ENCODE data around the gene SDR42E2.
A peak's percentile ranks its signal among the peaks of the same experiment; 100 is the strongest.

The SDR42E2 gene

DNA sequence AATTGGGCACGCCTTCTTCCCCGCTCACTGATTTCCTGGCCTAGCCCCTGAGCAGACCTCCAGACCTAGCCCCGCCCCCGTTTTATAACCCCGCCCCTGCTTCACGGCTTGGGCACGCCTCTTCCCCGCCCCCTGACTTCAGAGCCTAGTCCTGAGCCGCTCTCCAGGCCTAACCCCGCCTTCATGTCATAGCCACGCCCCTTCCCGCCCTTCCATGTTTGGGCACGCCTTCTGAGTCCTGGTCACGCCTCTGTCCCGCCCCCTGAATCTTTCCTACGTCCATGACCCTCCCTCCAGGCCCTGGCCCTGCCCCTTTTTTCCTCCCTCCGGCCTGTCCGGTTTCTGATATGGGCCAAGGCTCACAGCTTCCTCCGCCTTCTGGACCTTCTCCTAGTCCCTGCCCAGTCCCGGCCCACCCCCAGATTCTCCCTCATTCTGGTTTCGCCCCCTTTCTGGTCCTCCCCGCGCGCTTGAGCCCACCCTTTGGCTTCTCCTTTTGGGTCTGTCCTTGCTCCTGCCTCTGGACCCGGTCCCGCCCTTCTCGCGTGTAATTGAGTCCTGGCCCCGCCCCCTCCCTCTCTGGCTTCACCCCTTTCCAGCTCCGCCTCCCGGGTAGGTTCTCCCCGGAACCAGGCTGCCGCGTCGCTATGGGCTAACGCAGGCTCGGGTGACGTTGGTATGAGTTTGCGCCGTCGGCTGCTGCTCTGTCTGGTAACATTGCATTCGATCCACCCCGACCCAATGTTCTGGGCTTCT is 28.6 kb downstream of the SDR42E2 start:
- TF ChIP-seq CTCF (IDR thresholded peaks at IDR 0.05; ENCODE audit: control insufficient read depth, extremely low read depth, insufficient read depth), result no peak
- DNase-seq (ENCODE audit: low read depth), result peak; percentile 96
- peak overlapping the region; percentile 62 for H3K4me3 ChIP-seq (ENCODE audit: low read depth, low read length)

- no peak for TF ChIP-seq CTCF (IDR thresholded peaks at IDR 0.05; ENCODE audit: control insufficient read depth, extremely low read depth, insufficient read depth)
- no peak for DNase-seq (ENCODE audit: low read depth)
- H3K4me3 ChIP-seq (ENCODE audit: low read depth, low read length), result peak overlapping the region; percentile 62
These were observed 29.4 kb downstream of the SDR42E2 start for GRCh38 chr16:22191532-22192260.

DNA sequence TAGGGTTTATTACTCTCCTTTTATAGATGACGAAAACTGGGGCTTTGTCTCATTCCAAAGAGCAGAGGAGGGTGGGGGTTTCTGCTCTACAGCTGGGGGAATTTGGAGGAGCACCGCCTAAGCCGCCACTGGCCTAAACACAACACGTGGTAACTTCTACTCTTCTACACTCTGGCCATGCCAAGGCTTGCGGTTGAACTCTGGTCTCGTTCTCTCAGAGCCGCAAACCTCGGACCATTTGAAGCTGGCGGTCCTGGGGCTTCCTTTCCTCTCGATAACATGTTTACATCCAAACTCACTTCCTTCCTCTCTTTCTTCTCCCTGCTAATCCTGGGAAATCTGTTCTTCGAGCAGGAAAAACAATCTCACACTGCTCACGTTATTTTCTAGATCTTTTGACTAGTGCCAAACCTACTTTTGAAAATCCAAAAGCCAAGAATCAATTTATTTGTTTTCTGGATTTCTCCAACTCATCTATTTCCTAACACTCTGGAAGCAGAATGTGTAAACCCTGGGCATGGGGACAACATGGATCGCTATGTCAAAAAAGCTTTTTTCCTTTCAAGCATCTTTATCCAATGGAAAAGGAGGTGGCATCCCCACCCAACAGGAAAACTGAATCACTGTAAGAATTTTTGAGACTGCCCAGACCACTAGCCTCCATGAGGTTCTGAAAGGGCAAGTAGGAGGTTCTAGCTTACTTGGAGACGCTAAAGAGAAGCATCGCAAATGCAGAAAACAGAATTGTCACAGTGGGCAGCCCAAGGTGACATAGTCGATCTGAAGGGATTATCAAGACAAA is 30.2 kb downstream of the SDR42E2 start:
- peak overlapping the region; percentile 62 for H3K4me3 ChIP-seq (ENCODE audit: low read depth, low read length)
- no peak for TF ChIP-seq CTCF (IDR thresholded peaks at IDR 0.05; ENCODE audit: control insufficient read depth, extremely low read depth, insufficient read depth)
- no peak for DNase-seq (ENCODE audit: low read depth)

DNA sequence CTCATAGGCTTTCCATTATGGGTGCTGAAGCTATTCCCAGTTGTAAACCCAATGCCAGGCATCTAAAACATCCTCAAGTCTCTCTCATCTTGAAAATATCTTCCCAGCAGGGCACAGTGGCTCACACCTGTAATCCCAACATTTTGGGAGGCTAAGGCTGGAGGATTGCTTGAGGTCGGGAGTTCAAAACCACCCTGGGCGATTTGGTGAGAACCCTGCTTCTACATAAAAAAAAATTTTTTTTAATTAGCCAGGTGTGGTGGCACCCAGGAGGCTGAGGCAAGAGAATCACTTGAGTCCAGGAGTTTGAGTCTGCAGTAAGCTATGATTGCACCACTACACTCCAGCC is 30.7 kb downstream of the SDR42E2 start:
- no peak for DNase-seq (ENCODE audit: low read depth)
- no peak overlapping the region for H3K4me3 ChIP-seq (ENCODE audit: low read depth, low read length)
- TF ChIP-seq CTCF (IDR thresholded peaks at IDR 0.05; ENCODE audit: control insufficient read depth, extremely low read depth, insufficient read depth), result no peak

GRCh38 chr16:22194707-22195444 is 32.6 kb downstream of the SDR42E2 start:
- no peak for TF ChIP-seq CTCF (IDR thresholded peaks at IDR 0.05; ENCODE audit: control insufficient read depth, extremely low read depth, insufficient read depth)
- no peak for DNase-seq (ENCODE audit: low read depth)
- H3K4me3 ChIP-seq (ENCODE audit: low read depth, low read length), result peak overlapping the region; percentile 13; the same call in 1 of the 2 replicates

DNA sequence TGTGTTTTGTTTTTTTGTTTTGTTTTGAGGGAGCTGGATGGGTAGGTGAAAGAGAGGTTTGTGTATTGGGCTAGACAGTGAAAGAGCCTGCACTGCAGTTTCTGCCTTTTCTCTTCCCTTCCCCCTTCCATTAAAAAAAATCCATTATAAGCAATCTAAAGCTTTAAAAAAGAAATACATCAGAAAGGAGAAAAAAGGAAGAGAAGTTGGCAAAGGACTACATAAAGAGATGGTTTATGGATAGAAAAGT is 33.1 kb downstream of the SDR42E2 start:
- DNase-seq (ENCODE audit: low read depth), result no peak
- H3K4me3 ChIP-seq (ENCODE audit: low read depth, low read length), result peak overlapping the region; percentile 13; the same call in 1 of the 2 replicates
- TF ChIP-seq CTCF (IDR thresholded peaks at IDR 0.05; ENCODE audit: control insufficient read depth, extremely low read depth, insufficient read depth), result no peak

All from LNCaP clone FGC (cell line).